ENCODE measurements around the gene MRPL37.

DNA sequence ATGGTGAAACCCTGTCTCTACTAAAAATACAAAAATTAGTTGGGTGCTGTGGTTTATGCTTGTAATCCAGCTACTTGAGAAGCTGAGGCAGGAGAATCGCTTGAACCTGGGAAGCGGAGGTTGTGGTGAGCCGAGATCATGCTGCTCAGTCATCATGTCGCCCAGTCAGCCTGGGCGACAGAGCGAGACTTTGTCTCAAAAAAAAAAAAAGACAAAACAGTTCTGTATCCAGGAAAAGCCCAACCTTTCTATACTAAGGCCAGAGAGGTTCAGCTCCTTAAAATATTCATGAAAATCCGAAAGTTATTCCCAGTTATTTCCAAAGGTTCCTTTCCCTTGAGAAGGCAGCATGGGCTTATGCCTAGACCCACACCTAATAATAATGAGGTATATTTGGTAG, 4.2 kb downstream of the MRPL37 start:
- TF ChIP-seq, protein P1, sequence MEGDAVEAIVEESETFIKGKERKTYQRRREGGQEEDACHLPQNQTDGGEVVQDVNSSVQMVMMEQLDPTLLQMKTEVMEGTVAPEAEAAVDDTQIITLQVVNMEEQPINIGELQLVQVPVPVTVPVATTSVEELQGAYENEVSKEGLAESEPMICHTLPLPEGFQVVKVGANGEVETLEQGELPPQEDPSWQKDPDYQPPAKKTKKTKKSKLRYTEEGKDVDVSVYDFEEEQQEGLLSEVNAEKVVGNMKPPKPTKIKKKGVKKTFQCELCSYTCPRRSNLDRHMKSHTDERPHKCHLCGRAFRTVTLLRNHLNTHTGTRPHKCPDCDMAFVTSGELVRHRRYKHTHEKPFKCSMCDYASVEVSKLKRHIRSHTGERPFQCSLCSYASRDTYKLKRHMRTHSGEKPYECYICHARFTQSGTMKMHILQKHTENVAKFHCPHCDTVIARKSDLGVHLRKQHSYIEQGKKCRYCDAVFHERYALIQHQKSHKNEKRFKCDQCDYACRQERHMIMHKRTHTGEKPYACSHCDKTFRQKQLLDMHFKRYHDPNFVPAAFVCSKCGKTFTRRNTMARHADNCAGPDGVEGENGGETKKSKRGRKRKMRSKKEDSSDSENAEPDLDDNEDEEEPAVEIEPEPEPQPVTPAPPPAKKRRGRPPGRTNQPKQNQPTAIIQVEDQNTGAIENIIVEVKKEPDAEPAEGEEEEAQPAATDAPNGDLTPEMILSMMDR (IDR thresholded peaks at IDR 0.05) = no peak
- TF ChIP-seq EZH2phosphoT487 (IDR thresholded peaks at IDR 0.05) (no peak), EZH2 (IDR thresholded peaks at IDR 0.05) (no peak)

Measured in neural progenitor cell (in vitro differentiated cells).